ENCODE results near the gene TXNDC9. TPM values are rescaled to one million over a fixed set of nuclear protein-coding genes. Genes with fewer than 3 reads are reported as not detected.

The TXNDC9 gene
- total and polyA plus RNA-seq, 2 experiments from 2014 or later, result 34.3 to 48.4 TPM

DNA sequence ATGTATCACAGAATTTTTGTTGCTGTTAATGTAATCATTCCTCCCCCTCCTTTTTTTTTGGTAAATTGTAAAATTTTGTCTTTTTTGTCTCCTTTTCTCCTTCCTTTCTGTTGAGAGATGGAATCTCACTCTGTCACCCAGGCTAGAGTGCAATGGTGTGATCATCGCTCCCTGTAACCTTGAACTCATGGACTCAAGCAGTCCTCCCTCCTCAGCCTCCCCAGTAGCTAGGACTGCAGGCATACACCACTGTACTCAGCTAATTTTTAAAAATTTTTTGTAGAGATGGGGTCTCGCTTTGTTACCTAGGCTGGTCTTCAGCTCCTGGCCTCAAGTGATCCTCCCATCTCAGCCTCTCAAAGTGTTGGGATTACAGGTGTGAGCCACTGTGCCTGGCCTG lies 6.4 kb upstream of the TXNDC9 start:
- no peak for TF ChIP-seq EZH2phosphoT487 (IDR thresholded peaks at IDR 0.05; ENCODE audit: low read depth, severe bottlenecking, unreplicated experiment)
- TF ChIP-seq EZH2 (IDR thresholded peaks at IDR 0.05; ENCODE audit: borderline replicate concordance), result no peak
- TF ChIP-seq CTCF (IDR thresholded peaks at IDR 0.05; ENCODE audit: poor library complexity), result no peak
- Histone ChIP-seq H2AFZ (no peak overlapping the region), H3K27me3 (no peaks in the 10 kb centered on the region), H3K4me1 (ENCODE audit: insufficient read depth) (peaks cover 17% of the 10 kb centered on the region), H3K4me2 (no peak overlapping the region), H3K79me2 (peaks cover 100% of the 10 kb centered on the region), H3K9me2 (replicated peaks; ENCODE audit: insufficient read depth) (no peaks in the 10 kb centered on the region), H3K27ac (no peak overlapping the region), H3K4me3 (no peak overlapping the region), H4K20me1 (ENCODE audit: insufficient read depth, poor library complexity, severe bottlenecking) (peaks cover 37% of the 10 kb centered on the region), H3K36me3 (replicated peaks; ENCODE audit: insufficient read depth, low read depth) (no peaks in the 10 kb centered on the region), H3K9me3 (ENCODE audit: low read depth) (no peaks in the 10 kb centered on the region)
- DNase-seq (ENCODE audit: low spot score), result no peak
- 97% methylated on average over 2 of the region's 2 CpGs for WGBS (ENCODE audit: low lambda C conversion rate, missing lambda C conversion rate)

GRCh38 chr2:99340669-99341236 lies 4.6 kb upstream of the TXNDC9 start:
- H3K9me2 ChIP-seq (replicated peaks; ENCODE audit: insufficient read depth), result no peaks in the 10 kb centered on the region
- WGBS (ENCODE audit: low lambda C conversion rate, missing lambda C conversion rate), result 87% methylated on average over 8 of the region's 8 CpGs
- no peak for TF ChIP-seq CTCF (IDR thresholded peaks at IDR 0.05; ENCODE audit: poor library complexity)
- H3K27me3 ChIP-seq, result no peaks in the 10 kb centered on the region
- no peaks in the 10 kb centered on the region for H3K36me3 ChIP-seq (replicated peaks; ENCODE audit: insufficient read depth, low read depth)
- no peak overlapping the region for H3K4me2 ChIP-seq
- no peaks in the 10 kb centered on the region for H3K9me3 ChIP-seq (ENCODE audit: low read depth)
- no peak overlapping the region for H3K27ac ChIP-seq
- no peak overlapping the region for H2AFZ ChIP-seq
- peaks cover 17% of the 10 kb centered on the region for H3K4me1 ChIP-seq (ENCODE audit: insufficient read depth)
- peaks cover 27% of the 10 kb centered on the region for H4K20me1 ChIP-seq (ENCODE audit: insufficient read depth, poor library complexity, severe bottlenecking)
- H3K79me2 ChIP-seq, result peaks cover 85% of the 10 kb centered on the region
- H3K4me3 ChIP-seq, result no peak overlapping the region
- peak; percentile 6 for DNase-seq (ENCODE audit: low spot score)

DNA sequence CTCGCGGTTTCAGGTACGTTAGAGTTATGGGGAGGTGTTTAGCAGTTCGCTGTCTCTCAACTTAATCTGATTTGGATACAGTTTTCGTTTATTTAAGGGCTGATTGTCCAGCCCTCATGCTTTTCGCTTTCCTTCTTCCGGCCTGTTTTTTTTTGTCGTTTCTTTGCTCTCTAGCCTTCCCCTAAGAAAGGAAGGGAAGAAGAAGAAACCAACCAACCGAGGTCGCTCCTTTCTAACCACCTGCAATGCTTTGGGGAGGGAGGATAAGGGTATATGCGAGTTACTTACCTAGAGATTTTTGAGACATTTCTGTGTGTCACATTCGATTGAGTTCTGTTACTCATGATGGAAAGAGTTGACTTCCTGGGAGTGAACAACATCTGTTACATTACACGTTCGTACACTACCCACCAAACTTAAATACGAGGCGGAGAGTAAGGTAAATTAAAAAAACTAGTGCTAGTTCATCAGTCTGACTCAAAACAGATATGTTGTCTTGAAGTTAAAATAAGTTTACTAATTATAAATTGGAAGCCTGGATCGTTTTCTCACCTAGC lies 2.0 kb upstream of the TXNDC9 start:
- H3K4me2 ChIP-seq, result peak overlapping the region; percentile 87
- H4K20me1 ChIP-seq (ENCODE audit: insufficient read depth, poor library complexity, severe bottlenecking), result peaks cover 29% of the 10 kb centered on the region
- H2AFZ ChIP-seq, result peak overlapping the region; percentile 54
- DNase-seq (ENCODE audit: low spot score), result no peak
- no peaks in the 10 kb centered on the region for H3K9me3 ChIP-seq (ENCODE audit: low read depth)
- H3K4me3 ChIP-seq, result peak overlapping the region; percentile 70
- H3K36me3 ChIP-seq (replicated peaks; ENCODE audit: insufficient read depth, low read depth), result no peaks in the 10 kb centered on the region
- peak overlapping the region; percentile 85 for H3K27ac ChIP-seq
- peaks cover 85% of the 10 kb centered on the region for H3K79me2 ChIP-seq
- no peaks in the 10 kb centered on the region for H3K9me2 ChIP-seq (replicated peaks; ENCODE audit: insufficient read depth)
- TF ChIP-seq EZH2 (IDR thresholded peaks at IDR 0.05; ENCODE audit: borderline replicate concordance), result no peak
- TF ChIP-seq EZH2phosphoT487 (IDR thresholded peaks at IDR 0.05; ENCODE audit: low read depth, severe bottlenecking, unreplicated experiment), result no peak
- no peak for TF ChIP-seq CTCF (IDR thresholded peaks at IDR 0.05; ENCODE audit: poor library complexity)
- H3K27me3 ChIP-seq, result no peaks in the 10 kb centered on the region
- 8% methylated on average over 17 of the region's 17 CpGs for WGBS (ENCODE audit: low lambda C conversion rate, missing lambda C conversion rate)
- H3K4me1 ChIP-seq (ENCODE audit: insufficient read depth), result peaks cover 25% of the 10 kb centered on the region

Measured in hepatocyte (in vitro differentiated cells).